Measurements from ENCODE around the gene MAPKAP1. TPM values are rescaled to one million over a fixed set of nuclear protein-coding genes. Genes with fewer than 3 reads are reported as not detected.
"Not testable (repeated sequence)": the region's sequence is repeated elsewhere in the genome, so short reads cannot be mapped to it uniquely, and the experiment has no call there.

MAPKAP1 gene
- total RNA-seq, 1 donor from 2014 or later, result 122 TPM

DNA sequence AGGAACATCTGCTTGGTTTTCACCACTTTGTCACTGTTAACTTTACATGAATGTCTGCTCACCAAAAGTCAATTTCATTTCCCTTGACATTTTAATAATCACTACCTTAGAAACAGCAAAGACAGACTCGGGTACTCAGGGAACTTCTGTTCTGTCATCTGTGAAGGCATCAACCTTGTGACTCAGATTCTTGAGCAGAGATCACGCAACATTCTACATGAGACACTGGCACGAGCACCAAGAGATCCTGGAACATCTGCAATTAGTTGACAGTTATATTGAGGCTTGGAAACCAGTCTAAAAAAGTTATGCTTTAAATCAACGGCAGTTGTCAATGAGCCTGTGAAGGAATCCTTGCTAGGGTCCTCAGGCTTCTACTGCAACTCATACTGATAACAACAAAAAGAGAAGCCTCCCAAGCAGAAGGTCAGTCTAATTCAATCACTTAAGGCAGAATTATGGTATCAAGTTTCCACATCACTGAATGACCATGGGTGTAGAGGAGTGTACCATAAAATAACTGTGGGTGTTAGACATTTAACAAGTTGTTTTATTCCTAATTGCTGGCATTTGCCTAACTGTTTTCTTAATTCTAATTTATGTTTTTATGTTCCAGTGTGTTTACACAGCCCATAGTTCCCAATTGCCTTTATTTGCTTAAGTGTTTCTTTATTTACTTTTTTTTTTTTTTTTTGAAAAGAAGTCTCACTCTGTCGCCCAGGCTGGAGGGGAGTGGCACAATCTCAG is 36.8 kb upstream of the MAPKAP1 start:
- intact Hi-C loops (cut with DNase I), result no loop called here
- DNase-seq (no peak), ATAC-seq (ENCODE audit: poor library complexity) (no peak)

DNA sequence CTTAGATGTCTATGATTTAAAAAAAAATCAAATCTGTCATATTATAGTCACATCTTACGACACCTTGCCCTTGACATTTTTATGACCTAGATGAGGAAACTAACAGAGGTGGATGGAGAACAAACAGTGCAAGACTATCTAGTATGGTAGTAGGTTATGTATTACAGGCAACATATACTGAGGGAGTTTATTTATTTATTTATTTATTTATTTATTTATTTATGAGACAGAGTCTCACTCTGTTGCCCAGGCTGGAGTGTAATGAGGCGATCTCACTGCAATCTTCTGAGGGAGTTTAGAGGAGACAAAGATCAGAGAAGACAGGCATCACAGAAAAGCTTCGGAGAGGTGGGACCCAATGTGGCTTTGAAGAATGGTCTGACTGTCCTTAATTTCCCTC is 35.6 kb upstream of the MAPKAP1 start:
- DNase-seq, result no peak
- intact Hi-C loops (cut with DNase I), result no loop called here
- ATAC-seq (ENCODE audit: poor library complexity), result no peak

DNA sequence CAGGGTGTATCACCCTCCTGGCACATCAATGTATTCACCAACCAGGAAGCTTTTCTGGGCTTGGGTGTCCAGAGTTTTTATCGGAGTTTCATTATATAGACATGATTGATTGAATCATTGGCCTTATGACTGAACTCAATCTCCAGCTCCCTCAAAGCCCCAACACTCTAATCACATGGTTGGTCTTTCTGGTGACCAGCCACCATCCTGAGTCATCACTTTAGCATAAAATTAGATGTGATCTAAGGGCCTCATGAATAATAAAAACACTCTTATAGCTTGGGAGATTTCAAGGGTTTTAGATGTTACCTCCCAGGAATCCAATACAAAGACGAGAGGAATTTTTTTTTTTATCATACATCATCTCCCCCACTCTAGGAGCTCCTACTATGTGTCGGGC is 32.4 kb upstream of the MAPKAP1 start:
- intact Hi-C loops (cut with DNase I), result loop anchor here (5.0 kb wide), 1 partner anchor 322 kb away; no protein-coding TSS in a partner anchor
- ATAC-seq (ENCODE audit: poor library complexity) (no peak), DNase-seq (no peak)

DNA sequence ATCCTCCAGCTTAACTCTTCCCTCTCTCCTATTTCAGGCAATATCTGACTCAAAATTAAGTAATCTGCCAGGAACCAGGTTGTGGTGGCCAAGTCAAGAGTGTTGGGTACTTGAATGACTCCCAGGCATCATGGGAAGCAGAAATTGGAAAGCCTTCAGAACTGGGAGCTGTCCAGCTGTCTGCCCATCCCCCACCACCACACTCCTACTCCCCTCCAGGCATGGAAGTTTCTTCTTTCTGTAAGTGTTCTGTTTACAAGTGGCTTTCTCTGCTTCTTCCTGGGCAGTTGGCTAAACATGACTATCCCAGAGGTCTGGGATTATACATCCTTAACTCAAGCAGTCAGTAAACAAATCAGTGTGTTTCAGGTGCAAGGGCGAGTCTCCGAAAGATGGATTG is 25.6 kb upstream of the MAPKAP1 start:
- DNase-seq (no peak), ATAC-seq (ENCODE audit: poor library complexity) (no peak)
- intact Hi-C loops (cut with DNase I), result no loop called here

DNA sequence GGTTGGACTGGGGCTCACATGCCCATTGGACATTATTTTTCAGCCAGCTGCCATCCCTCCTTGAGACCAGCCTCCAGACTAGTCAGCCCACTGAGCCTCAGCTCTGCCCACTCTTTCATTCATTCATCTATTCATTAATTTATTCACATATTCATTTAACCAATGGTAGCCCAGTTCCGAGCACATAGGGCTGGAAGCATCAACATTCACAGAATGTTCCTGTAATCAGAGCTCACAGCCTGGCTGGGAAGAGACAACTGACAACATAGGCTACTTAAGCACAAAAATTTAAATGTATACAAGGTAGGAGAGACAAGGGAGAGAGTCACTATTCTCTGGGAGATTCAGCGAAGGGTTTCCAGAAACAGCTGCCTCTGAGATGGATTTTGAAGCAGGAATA is 23.2 kb upstream of the MAPKAP1 start:
- ATAC-seq (ENCODE audit: poor library complexity), result no peak
- no peak for DNase-seq
- intact Hi-C loops (cut with DNase I), result no loop called here

DNA sequence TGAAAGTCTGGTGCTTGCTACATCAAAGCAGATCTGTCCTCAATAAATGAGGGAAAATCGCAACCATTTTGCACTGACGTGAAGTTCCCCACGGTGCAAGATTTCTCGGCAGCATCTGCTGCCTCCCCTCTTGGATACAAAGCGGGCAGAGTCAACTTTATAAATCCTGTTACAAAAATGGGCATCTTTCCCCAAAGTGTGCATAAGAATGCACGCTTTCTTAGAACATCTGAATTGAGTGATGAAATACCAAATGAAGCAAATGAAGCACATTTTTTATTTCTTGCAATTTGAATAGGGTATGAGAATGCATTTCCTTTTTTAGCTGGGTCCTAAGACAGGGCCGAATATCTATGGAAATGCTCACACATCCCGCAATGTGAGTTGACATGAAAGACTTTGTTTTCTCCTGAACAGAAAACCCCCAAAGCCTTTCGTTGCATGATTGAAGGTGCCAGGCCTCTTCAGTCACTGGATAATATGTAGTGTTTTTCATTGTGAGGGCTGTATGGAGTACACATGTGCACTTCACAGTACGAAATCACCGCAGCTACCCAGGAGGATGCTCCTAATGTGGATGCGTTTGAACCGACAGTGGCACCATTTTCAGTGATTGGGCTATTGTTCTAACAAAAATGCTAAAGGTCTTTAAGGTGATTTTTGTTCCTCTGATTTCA is 19.6 kb upstream of the MAPKAP1 start:
- DNase-seq (no peak), ATAC-seq (ENCODE audit: poor library complexity) (no peak)
- intact Hi-C loops (cut with DNase I), result no loop called here

DNA sequence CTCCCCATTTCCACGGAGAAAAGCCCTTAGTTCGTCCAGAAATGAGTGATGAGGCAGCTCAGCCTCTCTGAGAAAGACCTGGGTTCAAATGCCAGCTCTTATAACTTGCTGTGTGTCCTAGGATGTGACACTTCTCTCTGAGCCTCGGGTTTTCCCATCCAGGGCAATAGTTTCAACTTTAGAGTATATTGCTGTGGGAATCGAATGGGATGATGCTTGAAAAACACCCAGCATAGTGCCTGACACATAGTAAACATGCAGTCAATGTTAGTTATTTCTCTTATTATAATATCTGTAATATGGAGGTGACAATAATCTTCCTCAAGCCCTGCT is 430 bp upstream of the MAPKAP1 start:
- DNase-seq (no peak), ATAC-seq (ENCODE audit: poor library complexity) (no peak)
- intact Hi-C loops (cut with DNase I), result no loop called here

DNA sequence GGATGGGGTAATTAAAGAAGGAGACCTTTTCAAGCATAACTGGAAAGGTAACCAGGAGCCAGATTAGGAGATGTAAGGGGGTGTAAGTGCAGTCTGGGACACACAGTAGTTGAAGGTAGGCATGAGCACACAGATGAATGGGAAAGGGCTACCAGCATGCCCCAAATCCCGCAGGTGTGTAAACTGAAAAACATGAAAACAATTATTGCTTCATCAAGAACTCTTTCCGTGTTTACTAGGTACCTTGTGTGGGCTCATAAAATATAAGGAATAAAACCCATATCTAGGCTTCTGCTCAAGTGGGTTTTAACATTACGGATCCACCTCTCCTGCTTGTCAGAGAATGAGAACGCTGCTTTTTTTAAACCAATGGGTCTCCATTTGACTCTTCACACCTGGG is 1.1 kb downstream of the MAPKAP1 start:
- ATAC-seq (ENCODE audit: poor library complexity) (no peak), DNase-seq (no peak)
- intact Hi-C loops (cut with DNase I), result no loop called here

DNA sequence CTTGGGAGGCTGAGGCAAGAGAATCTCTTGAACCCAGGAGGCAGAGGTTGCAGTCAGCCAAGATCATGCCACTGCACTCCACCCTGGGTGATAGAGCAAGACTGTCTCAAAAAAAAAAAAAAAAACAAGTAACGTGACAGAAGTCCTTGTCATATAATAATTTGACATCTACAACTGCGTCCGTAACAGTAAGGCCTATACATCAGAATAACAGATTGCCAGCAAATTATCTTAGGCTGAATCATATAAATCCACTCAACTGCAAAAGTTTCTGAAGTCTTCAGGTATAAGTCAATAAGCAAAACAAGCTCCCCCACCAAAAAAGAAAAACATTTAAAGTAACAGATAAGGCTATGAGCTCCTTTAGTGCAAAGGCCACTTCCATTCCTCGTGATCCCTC is 3.3 kb downstream of the MAPKAP1 start:
- DNase-seq (no peak), ATAC-seq (ENCODE audit: poor library complexity) (no peak)
- intact Hi-C loops (cut with DNase I), result no loop called here

DNA sequence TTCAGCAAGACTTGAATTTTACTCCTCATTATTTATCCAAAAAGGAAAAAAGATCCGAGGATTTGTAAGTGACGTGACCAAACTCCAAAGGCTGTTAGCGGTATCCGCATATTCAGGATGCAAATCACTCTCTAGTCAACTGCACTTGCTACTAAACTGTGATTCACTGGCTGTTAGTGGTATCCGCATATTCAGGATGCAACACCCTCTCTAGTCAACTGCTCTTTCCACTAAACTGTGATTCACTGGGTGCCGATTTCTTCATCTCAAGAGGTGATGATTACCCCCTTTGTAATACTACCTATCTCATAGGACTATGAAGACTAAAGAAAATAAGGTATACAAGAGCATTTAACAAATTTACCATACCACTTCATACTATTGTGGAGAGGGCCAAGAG is 5.7 kb downstream of the MAPKAP1 start:
- ATAC-seq (ENCODE audit: poor library complexity), result no peak
- intact Hi-C loops (cut with DNase I), result no loop called here

DNA sequence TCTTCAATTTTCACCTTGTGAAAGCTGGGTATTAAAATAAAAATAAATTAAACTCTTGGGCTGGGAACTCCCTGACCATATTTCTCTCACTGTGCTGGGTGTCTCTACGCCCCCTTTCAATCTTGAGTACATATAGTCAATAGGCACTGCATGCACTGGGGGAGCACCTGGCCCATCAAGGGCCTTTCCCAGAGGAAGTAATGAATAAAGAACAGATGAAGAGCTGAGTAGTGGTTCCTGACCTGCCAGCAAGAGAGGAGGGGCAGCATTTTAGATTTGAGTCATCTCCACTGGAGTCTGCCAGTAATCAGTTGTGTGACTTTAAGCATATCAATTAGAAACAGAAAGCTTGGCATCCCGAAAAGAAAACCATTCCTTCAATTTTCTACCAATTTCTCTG is 6.2 kb downstream of the MAPKAP1 start:
- ATAC-seq (ENCODE audit: poor library complexity), result no peak

More for the DNA sequence above, 5.7 kb downstream of the MAPKAP1 start:
- no peak for DNase-seq

DNA sequence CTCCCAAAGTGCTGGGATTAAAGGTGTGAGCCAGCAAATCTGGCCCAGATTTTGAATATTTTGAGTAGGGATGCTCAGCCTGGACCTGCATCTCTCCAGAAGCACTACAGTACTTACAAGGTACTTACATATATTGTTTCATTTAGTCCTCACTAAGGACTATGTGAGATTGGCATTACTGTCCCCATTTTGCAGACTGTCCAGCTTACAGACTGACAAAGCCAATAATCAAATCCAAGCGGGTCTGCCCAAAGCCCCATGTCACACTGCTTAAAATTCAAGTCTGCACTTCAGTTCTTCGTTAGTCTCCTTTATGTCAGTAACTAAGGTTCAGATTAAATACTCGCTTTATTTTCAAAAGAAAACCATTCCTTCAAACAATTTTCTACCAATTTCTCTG is 7.1 kb downstream of the MAPKAP1 start:
- DNase-seq (no peak), ATAC-seq (ENCODE audit: poor library complexity) (no peak)
- intact Hi-C loops (cut with DNase I), result no loop called here

More for the DNA sequence above, 6.2 kb downstream of the MAPKAP1 start:
- no peak for DNase-seq
- intact Hi-C loops (cut with DNase I), result no loop called here

DNA sequence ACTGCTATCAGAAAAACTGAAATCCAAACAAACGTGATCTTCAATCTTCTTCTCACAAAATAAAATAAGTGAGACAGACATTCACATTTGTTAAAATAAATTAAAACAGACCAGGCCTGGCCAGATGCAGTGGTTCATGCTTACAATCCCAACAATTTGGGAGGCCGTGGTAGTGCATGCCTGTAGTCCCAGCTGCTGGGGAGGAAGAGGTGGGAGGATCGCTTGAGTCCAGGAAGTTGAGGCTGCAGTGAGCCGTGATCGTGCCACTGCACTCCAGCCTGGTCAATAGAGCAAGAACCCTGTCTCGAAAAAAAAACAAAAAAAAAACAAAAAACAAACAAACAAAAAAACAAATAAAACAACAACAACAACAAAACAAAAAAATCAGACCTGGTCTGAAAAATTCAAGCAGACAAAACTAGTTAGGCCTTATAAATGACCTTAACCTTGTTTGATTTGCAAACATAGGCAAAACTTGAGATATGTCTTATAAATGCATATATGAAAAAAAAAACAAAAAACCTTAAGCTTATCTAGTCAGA is 10.8 kb downstream of the MAPKAP1 start:
- intact Hi-C loops (cut with DNase I), result no loop called here
- DNase-seq (no peak), ATAC-seq (ENCODE audit: poor library complexity) (no peak)

DNA sequence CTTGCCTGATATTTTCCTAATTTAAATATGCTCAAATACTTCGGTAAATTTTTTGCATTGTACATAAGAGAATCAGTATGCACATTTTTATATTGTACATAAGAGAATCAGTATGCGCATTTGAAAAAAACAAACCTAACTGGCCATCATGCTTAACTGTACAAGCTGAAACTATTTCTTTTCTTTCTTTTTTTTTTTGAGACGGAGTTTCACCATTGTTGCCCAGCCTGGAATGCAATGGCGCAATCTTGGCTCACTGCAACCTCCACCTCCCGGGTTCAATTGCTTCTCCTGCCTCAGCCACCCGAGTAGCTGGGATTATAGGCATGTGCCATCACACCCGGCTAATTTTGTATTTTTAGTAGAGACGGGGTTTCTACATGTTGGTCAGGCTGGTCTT is 11.5 kb downstream of the MAPKAP1 start:
- DNase-seq; intact Hi-C loops (cut with DNase I); ATAC-seq (ENCODE audit: poor library complexity): not testable (repeated sequence)

DNA sequence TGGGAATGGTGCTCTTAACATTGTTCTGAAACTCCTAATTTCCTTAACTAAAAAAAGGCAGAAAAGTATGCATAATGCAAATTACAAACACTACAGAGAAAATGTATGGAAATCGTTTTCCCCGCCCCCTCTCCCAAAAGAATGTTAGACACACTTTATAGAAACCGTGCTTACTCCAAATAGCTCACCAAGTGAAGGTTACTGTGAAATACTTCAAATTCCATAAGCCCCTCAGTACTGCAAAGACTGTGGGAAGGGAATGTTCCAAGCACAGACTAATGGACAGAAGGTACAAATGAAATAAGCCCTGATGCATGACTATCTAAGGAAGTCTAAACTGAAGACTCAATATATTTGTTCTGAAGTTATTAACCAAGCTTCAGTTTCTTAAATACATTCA is 12.5 kb downstream of the MAPKAP1 start:
- intact Hi-C loops (cut with DNase I), result no loop called here
- ATAC-seq (ENCODE audit: poor library complexity) (no peak), DNase-seq (no peak)

DNA sequence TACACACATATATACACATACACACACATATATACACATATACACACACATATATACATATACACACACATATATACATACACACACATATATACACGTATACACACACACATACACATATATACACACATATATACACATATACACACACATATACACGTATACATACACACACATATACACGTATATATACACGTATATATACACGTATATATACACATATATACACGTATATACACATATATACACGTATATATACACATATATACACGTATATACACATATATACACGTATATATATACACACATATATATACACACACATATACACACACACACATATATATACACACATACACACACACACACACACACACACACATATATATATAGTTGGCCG is 13.5 kb downstream of the MAPKAP1 start:
- ATAC-seq (ENCODE audit: poor library complexity); DNase-seq; intact Hi-C loops (cut with DNase I): not testable (repeated sequence)

DNA sequence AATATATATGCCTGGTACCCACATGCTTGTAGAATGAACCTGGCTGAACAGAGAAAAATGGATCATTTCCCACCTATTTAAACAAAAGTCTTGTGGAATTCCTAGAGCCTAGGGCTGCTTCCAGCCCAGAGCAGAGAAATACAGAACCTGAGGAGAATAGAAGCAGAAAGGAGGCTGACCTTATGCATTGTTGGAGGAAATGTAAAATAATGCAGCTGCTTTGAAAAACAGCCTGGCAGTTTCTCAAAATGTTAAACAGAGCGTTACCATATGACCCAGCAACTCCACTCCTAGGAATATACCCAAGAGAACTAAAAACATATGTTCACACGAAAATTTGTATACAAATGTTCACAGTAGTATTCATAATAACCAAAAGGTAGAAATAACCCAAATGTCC is 15.1 kb downstream of the MAPKAP1 start:
- ATAC-seq (ENCODE audit: poor library complexity), result no peak
- intact Hi-C loops (cut with DNase I), result no loop called here
- DNase-seq, result no peak

DNA sequence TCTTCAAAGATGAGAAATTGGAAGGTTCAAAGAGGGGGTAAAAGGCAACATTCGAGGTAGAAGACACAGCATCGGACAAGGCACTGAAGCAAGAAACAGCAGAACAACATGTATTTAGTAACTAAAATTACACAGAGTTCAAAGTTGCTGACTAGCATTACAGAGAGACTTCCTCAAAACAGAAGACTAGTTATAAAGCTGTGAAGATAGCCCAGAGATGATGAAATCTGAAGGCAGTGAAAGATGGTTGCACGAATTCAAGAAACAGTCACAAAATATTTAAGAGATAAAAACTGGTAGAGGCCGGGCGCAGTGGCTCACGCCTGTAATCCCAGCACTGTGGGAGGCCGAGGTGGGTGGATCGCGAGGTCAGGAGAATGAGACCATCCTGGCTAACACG is 16.3 kb downstream of the MAPKAP1 start:
- intact Hi-C loops (cut with DNase I), result no loop called here
- ATAC-seq (ENCODE audit: poor library complexity), result no peak
- no peak for DNase-seq

DNA sequence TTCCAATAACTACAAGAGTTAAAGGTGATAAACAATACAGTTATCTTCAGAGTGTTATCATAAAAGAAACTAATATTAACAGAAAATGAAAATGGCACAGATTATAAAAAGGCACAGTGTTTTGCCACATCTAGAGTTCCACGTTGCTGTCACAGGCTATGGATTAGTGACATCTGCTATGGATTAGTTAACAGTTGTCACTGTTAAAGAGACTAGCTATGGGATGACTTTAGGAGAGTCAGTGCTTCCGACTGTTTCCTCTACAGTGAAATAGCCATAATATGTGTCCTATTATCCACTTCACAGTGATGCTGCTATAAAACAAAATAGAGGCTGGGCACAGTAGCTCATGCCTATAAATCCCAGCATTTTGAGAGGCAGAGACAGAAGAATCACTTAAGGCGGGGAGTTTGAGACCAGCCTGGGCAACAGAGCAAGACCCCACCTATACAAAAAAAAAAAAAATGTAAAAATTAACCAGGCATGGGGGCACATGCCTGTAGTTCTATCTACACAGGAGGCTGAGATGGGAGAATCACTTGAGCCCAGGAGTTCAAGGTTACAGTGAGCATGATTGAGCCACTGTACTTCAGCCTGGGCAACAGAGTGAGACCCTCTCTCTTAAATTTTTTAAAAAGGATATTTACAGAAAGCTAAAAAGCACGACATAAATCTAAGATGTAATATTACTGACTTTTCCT is 19.7 kb downstream of the MAPKAP1 start:
- DNase-seq, result no peak
- intact Hi-C loops (cut with DNase I), result no loop called here
- no peak for ATAC-seq (ENCODE audit: poor library complexity)

DNA sequence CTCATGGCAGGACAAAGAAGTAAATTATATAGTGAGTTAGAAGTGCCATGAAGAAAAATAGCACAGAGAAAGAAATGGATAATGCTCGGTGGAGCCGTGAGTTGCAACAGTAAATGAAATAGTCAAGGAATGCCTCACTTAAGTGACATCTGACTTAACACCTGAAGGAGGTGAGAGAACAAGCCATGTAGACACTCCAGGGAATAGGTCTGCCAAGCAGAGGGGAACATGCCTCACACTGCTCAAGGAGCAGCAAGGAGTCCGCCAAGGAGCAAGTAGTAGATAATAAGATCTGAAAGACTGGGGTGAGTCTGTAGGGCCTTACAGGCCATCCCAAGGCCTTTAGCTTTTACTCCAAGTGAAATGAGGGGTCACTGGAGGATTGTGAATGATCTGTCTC is 21.8 kb downstream of the MAPKAP1 start:
- DNase-seq, result no peak
- intact Hi-C loops (cut with DNase I), result no loop called here
- no peak for ATAC-seq (ENCODE audit: poor library complexity)
